Tibial nerve (tissue), 4 donors: ENCODE data around the gene WFDC11.

Source experiments
- CTCF ChIP-seq, 5 experiments: fragments of 200-600 bp in 3 of 5; fragments of 450-650 bp in 2 of 5; sonication (generic) in 3 of 5; IDR thresholded peaks; one replicate each; pipeline ENCODE4 v1.5.1; 2016 to 2019; ENCODE audit warnings: antibody characterized with exemption in 5 of 5, mild to moderate bottlenecking in 3 of 5, moderate library complexity in 2 of 5
- EP300 ChIP-seq, 2 donors: sonication (generic); formaldehyde crosslinking; IDR thresholded peaks; one replicate each; pipeline ENCODE4 v1.6.1; 2017; ENCODE audit warnings: antibody characterized with exemption in 2 of 2, mild to moderate bottlenecking in 1 of 2
- POLR2A ChIP-seq, 2 donors: fragments of 450-650 bp; IDR thresholded peaks; one replicate each; pipeline ENCODE4 v1.6.1; 2017; ENCODE audit warnings: antibody characterized with exemption in 2 of 2, mild to moderate bottlenecking in 2 of 2, moderate library complexity in 2 of 2

GRCh38 chr20:45695496-45695895 is 25.5 kb upstream of the WFDC11 start:
- TF ChIP-seq CTCF (IDR thresholded peaks at IDR 0.05) (no peak), POLR2A (IDR thresholded peaks at IDR 0.05) (no peak), EP300 (IDR thresholded peaks at IDR 0.05) (no peak)
